GM19099 (cell line): Measurements from ENCODE around the gene HPSE2.

ENCODE experiments used
- POLR2A ChIP-seq: IDR thresholded peaks from 3 replicates; pipeline ENCODE4 v1.6.1; 2011; ENCODE audit warnings: low read depth; ENCODE audit not compliant: insufficient read length; ENCODE audit errors: extremely low read depth

The HPSE2 gene

DNA sequence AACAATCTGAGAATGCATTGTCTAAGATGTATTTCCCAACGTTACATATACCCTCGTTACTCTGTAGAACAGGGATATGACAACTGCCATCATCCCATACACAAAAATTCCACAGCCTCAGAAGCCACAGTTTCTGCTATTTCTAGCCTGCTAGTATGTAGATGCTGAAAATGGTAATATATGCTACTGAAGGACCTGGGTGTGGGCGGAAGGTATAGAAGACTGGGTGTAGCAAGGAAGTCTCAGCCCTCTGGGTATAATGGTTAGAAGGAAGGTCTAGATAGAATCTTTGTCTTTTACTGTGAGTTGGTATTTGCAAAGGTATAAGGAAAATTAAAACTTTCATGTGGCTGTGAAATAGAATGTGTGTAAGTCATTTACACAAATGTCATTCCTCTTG is 709.7 kb downstream of the HPSE2 start:
- TF ChIP-seq POLR2A: no peak

DNA sequence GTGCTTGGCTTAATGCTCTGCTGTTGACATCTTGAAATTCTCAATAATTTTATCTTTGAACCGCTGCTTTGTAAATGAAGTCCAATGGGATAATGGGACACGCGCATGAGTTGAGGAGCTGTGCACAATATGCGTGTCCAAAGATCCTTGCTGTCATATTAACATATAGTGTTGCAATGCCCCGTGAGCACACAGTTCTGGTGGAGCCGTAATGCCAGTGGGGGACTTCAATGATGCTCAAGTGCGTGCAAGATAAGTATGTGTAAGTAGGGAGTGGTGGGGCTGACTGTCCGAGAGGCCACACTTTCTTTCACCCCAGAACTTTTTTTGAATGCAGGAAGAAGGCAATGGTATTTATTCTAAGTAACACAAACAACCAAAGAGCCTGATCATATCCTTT is 711.5 kb downstream of the HPSE2 start:
- no peak for TF ChIP-seq POLR2A

DNA sequence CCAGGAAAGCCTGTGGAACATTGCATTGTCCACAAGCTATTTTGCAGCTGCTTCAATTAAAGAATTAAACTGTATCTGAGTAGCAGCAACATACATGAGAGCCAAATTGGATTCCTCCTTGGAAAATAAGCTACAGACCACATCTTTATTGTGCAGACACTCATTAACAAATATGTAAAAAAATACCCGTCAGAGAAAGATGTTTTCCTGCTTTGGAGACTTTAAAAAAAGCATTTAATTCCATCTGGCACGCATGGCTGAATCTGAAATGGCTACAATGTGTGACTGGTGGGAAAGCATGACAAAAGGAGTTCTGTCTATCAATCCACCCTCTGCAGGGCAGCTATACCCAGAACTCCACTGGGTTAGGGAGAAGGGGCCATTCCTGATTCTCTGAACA is 715.8 kb downstream of the HPSE2 start:
- TF ChIP-seq POLR2A: no peak

DNA sequence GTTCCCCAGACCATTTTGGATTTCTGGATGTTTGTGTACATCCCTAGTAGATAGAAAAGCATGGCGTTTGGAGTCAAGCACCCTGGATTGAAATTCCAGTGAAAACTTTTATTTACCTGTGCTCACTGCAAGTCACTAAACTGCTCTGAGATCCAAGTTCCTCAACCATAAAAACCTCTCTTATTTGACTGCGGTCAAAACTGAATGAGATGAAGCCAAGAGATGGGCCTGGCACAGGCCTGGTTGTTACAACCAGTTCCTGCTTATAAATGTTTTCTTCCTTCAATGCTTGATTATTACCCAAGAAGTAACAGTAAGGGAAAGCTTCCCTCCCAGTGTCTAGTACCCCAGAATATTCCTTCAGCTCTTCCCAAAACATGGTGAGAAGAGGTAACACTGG is 718.0 kb downstream of the HPSE2 start:
- TF ChIP-seq POLR2A: no peak

DNA sequence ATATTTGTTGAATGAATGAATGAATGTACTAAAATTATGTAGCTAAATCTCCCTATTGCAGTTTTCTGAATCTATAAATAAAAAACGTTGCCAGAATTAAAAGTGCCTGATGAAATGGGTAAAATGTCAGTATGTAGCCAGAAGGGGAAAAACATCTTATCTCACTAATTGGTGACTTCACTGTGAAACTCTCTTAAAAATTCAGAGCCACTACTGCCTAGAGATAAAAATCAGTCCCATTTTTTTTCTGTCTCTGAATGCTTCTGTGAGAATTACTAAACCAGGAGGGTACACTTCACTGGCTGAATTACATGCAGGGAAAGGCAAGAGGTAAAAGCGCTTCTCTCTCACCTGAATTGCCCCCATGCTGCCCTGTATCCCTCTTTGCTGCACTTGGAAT is 719.3 kb downstream of the HPSE2 start:
- TF ChIP-seq POLR2A: no peak

DNA sequence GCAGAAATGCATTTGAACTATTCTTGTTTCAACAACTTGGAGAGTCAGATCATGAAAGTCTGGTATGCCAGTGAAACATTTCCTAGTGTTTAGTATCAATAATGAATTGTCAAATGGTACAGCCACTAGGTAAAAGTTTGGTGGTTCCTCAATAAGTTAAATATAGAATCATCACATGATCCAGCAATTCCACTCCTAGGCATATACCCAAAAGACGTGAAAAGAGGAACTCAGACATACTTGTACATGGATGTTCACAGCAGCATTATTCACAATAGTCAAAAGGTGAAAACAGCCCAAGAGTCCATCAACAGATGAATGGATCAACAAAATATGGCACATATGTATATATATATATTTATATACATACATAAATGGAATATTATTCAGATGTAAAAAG is 721.9 kb downstream of the HPSE2 start:
- TF ChIP-seq POLR2A: no peak

DNA sequence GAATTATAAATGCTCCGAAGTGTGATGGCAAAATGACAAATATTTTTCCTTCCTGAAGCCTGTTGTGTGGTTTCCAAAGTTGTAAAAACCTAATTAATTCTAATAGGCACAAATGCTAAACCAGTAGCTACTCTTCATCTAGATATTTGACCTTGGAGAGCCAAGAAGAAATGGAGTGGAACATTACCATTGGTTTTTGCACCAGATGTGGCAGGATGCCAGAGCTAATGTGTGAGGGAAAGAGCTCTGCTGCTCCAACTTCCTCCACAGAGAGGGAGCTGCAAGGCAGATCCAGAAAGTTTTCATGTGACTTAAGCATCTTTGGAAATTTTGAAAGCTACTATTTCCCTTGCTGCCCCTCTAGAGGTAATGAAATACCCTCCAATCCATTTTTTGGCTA is 723.8 kb downstream of the HPSE2 start:
- no peak for TF ChIP-seq POLR2A

DNA sequence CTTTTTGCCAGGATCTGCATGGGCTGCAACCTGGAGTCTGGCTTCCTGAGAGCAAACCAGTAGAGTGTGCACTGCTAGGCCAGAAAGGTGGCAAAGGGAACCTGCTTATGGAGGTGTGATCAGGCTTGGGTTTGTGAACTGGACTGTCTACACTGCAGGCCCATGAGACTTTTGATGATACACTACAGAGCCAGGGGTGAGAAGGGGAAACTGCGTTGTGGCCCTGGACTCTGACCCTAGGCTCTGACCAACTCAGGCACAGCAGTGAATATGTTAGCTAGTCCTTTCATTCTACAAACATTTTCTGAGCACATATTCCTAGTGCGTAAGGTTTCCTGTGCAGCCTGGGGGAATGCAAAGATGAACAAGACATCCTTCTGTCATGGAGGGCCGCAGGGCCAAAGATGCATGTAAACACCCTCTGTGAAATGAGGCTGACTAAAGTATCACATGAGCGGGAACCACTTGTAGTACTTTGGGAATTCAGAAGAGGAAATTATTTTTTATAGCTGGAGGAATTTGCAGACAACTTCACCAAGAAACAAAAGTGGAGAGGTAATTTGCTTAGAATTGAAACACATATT is 725.1 kb downstream of the HPSE2 start:
- no peak for TF ChIP-seq POLR2A

DNA sequence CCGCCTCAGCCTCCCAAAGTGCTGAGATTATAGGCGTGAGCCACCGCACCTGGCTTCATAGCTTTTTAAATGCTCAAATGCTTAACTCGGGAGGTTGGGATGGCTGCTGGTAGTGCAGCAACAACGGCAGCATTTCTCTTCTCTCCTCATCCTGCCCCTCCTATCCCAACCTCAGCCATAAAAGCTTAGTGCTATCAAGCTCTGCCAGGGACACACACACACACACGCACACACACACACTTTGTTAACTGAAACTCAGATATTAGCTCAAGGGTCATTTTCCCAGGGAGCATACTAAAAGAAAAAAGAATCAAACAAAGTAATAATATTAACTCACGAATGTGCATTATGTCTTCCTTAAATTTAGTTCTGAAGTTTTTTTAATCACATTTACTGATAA is 725.9 kb downstream of the HPSE2 start:
- no peak for TF ChIP-seq POLR2A

DNA sequence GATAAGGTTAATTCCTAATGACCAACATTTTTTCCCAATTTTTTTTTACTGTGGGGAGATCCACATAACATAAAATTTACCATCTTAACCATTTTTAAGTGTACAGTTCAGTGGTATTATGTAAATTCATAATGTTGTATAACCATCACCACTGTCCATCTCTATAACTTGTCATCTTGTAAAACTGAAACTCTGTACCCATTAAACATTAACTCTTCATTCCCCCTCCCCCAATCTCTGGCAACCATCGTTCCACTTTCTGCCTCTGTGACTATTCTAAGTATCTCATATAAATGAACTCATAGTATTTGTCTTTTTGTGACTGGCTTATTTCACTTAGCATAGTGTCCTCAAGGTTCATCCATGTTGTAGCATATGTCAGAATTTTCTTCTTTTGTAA is 742.9 kb downstream of the HPSE2 start:
- TF ChIP-seq POLR2A: no peak

DNA sequence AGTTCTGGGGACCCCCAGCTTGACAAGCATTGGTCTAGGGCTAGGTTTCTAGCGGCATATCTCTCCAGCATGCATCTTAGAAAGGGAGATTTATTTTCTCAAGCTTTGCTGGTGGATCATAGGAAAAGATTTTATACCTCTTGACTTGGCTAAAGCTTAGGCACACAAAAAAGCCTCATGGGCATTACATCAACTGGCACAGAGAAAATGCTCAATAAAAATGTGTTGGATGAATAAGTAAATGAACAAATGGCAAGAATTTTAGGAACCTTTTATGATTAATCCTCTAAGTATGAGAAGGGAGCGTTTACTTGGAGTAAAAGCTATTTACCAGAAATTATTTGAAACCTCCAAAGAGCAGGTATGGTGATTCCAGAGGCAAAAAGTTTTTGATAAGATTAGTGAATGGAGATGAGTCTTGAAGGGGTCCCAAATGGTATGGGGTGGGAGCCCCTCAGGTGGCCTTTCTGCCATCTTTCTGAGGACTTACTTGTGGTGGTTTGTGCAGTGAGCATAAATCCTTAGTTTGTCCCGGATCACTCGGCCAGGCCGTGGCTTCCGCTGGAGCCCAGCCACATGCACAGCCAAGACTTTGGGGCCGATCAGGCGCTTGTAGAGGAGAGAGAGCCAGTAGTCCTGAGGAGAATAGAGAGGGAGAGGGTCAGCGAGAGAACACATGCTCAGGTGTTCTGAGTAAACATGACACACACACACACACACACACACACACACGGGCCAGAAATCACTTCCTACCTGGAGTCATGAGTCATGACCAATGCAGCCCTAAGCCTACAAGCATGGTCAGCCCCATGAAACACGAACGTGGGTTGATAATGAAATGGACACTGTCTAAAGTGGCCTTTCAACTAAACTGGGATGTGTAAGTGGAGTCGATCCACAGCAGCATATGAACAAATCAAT is 745.8 kb downstream of the HPSE2 start:
- TF ChIP-seq POLR2A: no peak

DNA sequence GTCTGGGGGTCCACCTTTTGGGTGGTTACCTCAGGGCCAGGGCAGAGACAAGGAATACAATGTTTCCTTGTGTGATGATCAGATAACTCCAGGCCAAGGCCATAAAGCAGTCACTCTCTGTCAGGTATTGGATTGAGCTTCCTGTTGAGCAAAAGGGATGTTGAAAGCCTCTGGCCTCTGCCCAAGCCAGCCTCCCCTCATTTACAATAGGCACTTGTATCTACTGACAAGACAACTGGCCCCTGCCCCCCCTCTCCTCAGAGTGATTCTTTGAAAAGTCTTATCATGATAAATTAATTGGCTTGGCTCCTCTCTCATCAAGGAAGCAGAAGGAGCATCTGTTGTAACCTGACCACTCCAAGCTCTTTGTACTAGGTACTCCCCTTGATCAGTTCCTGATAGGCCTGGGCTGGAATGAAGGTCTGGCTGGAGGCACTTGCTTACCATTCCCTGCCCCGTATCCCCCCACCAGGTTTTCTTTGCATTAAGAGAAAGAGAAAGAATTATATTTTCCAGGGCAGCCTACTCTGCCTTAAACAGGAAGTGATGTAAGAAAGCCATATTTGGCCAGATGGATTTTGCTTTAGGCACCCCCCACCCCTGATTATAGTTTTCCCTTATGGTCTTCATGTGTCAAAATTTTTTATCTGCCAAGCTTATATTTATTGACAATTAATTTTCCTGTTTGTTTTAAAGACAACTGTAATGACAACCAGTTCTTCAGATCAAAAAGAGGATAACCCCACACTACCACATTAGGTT is 746.8 kb downstream of the HPSE2 start:
- no peak for TF ChIP-seq POLR2A

DNA sequence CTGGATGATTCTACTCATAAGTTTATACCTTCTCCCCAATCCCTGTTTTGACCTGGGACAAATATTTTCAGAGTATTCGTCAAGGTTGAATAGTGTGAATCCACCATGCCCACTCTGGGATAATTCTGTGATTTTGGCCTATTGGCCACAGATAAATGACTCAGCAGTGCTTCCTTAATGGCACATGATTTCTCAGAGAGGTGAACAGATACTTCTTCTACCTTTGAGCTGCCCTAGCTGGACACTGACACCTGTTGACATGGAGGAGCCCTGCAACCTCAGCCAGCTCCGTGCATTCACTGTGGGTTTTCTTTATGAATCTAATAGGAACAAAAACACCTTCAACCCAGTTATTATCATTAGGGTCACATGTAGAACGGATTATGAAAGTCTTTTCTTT is 748.0 kb downstream of the HPSE2 start:
- TF ChIP-seq POLR2A: no peak

DNA sequence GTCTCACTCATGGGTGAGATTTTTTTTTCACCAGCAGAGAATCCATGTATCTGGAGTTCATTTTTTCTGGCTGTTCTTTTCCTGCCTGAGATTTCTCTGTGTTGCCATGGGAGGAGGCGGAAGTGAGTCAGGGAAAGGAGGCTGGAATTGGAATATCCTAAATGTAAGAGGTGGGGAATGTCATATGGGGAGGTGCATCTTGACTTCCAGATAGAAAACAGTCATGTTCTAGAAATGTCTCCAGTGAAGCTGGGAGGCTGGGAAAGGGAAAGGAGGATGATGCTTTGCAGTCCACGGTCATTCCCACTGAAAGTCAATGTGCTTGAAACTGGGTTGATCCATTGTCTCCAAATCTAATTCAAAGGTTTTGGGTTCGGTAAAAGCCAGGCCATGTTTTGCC is 749.2 kb downstream of the HPSE2 start:
- no peak for TF ChIP-seq POLR2A

DNA sequence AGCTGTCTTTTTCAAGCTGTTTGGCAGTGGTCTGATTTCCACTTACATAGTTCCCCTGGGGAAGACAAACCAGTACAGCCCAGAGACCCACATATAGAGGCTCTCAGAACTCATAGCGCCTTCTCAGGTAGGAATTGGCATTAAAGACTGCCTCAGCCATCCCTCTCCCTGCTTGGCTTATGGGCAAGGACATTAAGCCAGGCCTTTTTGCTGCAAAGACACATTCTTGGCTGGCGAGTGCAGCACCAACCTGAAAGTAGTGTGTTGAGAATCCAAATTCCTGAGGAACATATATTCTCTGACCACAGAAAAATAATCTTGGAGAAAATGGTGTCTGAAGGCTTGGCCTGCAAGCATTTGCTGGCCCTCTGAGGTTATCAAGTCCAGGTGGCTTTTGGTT is 749.7 kb downstream of the HPSE2 start:
- TF ChIP-seq POLR2A: no peak

DNA sequence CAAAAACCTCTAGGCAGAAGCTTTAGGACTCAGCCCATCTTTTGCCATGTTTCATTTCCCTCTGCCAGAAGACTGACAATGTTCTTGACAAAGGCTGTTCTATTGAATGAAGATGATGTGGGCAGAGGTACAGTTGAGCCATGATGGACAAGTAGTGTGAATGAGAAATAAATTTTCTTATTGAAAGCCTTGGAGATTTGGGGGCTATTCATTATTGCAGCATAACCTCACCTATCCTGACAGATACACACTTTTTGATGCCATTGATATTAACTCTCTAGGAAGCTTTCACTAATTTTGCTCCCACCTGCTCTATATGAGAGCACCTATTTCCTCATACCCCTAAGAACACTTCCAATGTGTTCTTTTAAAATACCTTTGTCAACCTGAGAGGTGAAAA is 752.0 kb downstream of the HPSE2 start:
- no peak for TF ChIP-seq POLR2A
